Measurements from ENCODE around the gene NR1I2.

NR1I2 gene

DNA sequence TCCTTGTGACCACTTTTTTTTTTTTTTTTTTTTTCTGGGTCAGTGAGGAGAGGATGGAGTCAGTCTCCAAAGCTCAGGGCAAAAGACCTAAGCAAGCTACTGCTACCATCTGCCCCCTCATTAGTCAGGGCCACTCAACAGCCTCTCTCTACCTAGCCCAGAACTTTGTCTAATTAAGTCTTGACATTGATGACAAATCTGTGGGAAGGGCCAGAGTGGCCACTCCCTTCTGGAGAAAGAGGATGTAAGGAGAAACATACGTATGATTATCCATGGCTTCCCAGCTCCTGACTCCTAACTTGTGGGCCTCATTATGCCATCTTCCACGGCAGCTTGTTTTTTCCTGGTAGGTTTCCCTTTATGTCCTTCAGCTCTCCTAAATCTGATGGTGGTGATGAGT, 37.9 kb downstream of the NR1I2 start:
- no peak for DNase-seq (ENCODE audit: low read depth)

DNA sequence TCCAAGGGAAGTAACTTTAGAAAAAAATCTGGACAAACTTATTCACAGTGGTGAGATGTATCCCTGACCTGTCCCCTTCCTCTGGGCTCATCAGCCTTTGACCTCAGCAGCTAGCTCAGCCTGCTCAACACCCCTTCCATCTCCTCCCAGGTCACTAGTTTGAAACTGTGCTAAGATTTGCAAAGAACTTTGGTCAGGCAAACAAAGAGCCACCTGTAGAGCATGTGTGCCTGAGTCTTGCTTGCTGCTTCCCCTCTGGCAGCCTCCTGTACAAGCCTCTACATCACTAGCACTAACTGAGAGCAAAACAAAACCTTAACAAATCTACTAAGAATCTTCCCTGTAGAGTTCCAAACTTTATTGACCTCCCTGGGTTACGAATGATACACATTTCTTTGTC, 43.9 kb downstream of the NR1I2 start:
- no peak for DNase-seq (ENCODE audit: low read depth)

DNA sequence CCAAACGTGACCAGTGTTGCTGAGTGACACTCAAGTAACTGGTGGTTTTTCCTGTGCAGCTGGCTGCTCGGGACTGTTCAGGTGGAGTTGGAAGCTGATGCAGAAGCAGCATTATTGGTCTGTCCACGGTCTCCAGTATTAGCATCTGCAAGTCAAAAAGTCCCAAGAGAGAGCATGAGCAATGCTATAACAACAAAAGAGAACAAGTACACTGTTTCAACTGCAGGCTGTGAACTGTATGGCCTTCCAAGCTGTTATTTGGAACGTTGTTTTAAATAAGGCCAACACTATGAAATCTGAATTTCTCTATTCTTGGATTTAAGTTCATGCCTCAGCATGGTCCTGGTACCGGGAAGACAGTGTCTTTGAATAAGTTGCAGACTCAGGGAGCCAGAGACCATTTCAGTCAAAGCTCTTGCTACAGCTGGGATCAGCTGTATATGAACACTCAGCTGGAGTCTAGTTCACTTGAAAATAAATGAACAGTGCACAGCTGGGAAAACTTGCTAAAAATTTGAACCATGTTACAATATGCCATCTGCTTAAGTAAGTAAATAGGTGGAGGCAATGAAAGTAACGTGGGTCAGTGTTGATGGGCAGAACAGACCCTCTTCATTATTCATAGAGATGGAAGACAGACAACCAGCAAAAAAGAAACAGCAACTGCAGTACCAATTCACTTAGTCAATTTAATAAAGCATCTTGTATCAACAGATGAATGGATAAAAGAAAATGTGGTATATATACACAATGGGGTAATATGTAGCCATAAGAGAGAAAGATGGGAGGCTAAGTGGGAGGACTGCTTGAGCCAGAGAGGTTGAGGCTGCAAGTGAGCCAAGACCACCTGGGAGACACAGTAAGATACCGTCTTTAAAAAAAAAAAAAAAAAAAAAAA, 45.1 kb downstream of the NR1I2 start:
- no peak for DNase-seq (ENCODE audit: low read depth)

DNA sequence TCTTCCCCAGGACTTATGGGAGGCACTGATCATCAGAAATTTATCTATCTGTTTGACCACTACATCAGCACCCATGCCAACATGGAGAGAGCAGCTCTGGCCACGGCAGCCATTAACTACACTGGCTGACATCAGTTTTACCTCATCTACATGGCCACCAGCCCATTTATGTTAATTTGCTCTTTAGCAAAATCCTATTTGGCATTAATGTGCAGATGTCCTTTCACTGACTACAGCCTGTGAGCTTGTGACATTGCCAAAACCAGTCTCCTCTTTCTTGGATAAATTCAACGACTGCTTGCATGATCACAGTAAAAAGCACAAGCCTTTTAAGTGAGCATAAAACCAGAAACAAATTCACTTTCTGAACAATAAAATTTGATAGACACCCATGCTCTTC, 47.5 kb downstream of the NR1I2 start:
- DNase-seq (ENCODE audit: low read depth): no peak

DNA sequence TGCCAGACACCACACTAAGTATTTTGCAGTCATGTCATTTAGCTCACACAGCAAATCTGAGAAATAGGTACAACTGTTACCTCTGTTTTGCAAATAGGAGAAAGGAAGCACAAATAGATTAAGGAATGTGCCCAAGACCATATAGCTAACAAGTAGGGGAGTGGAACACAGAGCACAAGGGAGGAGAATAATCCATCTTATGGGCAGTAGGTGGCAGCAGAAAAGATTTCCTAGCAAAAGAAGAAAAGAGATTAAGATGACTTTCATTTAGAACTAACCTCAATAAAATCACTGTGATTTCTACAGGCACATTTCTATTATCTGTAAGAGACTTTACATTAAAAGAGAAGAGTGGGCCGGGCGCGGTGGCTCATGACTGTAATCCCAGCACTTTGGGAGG, 49.1 kb downstream of the NR1I2 start:
- no peak for DNase-seq (ENCODE audit: low read depth)

DNA sequence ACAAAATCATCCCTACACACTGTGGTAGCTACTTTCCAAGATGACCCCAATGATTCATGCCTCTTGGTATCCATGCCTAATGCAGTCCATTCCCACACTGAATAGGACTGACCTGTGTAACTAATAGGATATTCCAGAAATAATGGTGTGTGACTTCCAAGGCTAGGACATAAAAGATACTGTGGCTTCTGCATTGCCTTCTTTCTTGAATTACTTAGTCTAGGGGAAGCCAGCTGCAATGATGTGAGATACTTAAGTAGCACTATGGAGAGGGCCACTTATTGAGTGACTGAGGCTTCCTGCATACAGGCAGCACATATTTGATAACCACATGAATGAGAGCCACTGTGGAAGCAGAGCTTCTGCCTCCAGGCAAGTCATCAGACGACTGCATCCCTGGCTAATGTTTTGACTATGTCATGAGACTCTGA, 50.1 kb downstream of the NR1I2 start:
- peak; percentile 57 for DNase-seq (ENCODE audit: low read depth)

DNA sequence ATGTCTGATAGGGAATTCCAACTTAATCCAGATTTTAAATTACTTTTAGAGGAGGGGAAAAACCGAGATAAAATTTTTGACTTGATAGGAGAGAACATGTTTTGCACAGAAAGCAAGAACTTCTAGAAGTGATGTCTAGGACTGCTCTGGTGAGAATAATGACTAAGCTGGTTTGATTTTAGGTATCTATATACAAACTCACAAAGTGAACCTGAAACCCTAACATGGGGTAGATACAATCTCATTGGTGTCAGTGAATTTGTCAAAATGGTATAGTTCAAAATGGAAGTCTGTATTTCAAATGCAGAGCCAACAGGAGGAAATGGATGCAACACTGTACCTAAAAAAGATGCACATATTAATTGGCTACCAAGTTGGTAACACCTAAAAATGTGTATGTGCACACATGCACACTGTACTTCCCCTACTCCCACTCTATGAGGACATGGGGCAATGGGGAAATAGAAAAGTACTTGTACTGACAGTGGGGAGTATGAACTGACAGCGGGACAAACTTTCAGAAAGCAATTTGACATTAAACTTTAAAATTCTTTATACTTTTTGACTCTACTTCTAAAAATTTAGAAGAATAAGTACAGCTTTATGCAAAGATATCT, 53.0 kb downstream of the NR1I2 start:
- no peak for DNase-seq (ENCODE audit: low read depth)

DNA sequence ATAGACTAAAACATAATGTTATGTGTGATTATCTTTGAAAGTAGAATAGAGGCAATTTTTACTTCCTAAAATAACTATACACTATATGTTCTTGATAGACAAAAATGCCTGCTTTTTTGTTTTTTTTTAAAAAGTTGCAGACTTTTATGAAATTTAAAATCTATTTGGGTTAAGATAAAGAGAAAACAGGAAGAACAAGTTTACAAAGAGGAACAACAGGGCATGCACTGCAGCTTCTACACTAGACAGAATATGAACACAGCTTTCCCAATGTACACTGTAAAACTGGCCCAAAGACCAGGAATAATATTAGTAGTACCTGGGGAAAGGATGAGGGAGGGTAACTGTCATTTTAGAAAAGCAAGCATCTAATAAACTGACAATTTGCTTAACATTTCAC, 53.7 kb downstream of the NR1I2 start:
- no peak for DNase-seq (ENCODE audit: low read depth)

DNA sequence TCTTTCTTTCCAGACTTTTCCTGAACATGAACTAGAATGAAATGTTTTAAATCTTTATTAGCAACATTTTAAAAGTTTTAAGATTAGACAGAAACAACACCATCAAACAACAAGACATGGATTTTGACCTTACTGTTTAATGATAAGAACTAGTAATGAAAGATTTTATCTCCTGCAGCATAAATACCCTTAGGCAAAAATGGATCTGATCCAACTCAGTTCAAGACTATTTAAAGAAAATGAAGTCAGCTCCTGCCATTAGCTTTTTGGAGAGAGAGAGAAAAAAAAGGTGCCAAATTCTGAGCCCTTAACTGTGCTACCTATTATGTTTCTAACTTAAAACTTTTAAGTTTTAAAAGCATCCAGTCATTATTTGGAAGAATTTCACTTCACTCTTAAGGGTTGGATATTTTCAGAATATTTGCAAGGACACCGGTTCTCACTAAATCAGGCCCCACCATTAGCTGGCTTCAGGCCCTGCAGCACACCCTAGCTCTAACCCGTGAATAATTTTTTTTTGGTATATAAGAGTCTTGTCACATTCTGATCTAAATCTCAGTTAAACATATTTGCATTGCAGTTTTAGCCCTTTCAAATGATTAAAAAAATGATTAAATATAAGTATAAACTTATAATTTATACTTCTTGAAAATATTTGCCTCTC, 60.0 kb downstream of the NR1I2 start:
- no peak for DNase-seq (ENCODE audit: low read depth)

DNA sequence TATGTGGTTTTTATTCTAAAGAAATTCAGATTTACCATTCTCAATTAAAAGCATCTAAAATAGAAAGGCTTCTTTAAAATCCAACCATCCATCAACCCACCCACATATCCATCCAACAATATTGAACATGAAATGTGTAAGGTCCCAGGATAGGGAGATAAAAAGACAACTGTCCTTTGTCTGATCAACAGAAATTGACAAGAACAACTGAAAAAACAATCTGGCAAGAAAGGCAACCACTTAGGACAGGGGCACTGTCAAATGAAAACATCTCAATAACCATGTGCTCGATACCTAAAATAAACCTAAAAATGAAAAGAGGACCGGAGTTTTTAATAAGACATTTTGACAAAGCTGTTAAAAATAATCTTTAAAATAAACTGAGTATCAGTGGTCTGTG, 67.2 kb downstream of the NR1I2 start:
- DNase-seq (ENCODE audit: low read depth): no peak

DNA sequence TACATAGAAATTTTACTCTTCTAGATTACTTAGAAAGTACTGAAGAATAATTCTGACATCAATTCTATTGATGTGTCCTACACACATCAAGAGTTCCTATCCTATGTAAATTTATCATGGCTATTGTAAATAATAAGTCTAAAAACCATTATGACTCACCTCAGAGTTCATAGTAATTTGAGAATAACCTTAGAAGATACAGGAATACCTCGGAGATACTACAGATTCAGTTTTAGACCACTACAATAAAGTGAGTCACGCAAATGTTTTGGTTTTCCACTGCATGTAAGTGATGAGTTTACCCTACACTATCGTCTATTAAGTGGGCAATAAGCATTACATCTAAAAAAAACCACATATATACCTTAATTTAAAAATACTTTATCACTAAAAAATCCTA, 74.8 kb downstream of the NR1I2 start:
- DNase-seq (ENCODE audit: low read depth): no peak

DNA sequence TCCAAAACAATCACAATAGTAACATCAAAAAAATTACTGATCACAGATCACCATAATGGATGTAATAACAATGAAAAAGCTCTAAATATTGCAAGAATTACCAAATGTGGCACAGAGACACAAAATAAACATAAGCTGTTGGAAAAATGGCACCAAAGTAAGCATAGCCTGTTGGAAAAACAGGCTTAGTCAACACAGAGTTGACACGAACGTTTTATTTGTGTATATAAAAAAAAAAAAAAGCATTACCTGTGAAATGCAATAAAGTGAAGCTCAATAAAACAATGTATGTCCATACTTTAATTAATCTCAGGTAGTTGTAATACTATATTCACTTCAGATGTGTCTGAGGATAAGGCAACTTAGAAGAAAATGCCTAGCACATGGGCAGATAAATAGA, 77.1 kb downstream of the NR1I2 start:
- no peak for DNase-seq (ENCODE audit: low read depth)

DNA sequence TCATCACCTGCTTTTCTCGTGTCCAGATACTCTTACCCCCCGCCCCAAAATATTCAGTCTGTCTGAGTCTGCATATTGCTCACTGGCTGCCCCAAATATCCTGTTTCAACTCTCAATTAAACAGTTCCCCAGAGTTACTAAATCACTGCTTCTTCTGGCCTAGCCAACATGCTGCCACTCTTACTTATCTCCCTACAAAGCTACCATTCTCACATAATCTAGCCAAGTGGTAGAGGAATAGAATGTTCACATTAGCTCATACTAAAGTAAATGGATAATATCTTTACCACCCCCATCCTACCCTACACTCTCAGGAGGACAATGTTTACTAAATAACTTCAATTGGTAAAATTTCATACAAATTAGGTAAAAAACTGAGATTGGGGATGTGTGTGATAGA, 77.8 kb downstream of the NR1I2 start:
- DNase-seq (ENCODE audit: low read depth): no peak

DNA sequence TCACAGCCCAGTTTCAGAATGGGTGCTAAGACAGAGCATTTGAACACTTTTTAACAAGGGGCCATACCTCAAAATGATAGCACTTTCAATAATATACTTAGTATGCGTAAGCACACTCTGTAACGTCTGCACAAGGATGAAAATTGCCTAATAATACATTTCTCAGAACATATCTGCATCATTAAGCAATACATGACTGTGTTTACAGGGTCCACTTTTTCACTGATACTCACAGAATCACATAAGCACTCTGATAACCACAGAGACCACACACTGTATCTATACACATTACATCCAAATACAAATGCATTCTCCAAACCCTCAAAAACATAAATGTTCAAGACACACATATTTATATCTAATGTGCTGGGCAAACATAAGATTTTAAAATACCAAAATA, 79.8 kb downstream of the NR1I2 start:
- no peak for DNase-seq (ENCODE audit: low read depth)

DNA sequence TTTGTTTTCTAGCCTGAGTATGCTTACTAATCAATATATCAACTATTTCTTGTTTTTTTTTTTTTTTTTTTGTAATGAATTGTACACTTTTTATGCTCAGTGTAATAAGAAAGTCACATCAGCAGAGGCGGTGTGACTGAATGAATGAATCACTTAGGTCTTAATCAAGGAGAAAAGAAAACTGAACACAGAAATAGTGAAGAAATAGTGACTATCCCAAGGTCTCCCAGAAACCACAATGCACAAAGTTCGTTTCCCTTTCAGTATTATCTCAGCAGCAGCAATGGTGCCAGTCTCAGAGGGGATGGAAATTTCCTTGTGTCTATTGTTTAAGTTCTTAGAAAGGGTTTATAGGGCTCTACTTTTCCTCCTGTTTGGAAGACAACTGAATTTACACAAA, 80.7 kb downstream of the NR1I2 start:
- no peak for DNase-seq (ENCODE audit: low read depth)

DNA sequence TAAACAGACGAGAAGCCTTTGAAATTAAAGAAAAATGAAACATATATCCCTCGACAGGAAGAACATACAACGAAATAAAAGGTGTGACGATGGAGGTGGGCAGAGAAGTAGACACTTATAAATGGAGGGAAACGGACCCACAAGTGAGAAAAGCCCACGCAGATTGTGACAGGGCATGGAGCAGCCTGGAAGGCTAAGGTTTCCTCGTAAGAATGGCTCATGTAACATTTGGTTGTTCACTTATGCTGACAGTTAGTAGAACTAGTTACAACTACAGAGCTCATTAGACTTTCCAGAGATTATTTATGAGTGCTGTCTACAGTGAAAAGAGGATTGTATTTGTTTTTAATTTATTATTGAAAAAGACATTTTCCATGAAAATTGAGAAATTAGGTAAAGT, 82.6 kb downstream of the NR1I2 start:
- DNase-seq (ENCODE audit: low read depth): no peak
